GM12872 (cell line): ENCODE data around the gene ARMH3.

Source experiments
- CTCF ChIP-seq: IDR thresholded peaks from 3 replicates; pipeline ENCODE4 v1.5.1; 2011; ENCODE audit warnings: low read depth, mild to moderate bottlenecking, low read length, moderate library complexity; ENCODE audit not compliant: insufficient read depth

Gene ARMH3

GRCh38 chr10:102033787-102034186 lies 22.2 kb downstream of the ARMH3 start:
- no peak for TF ChIP-seq CTCF

- TF ChIP-seq CTCF, result no peak
Observed at GRCh38 chr10:102027261-102027660, 28.7 kb downstream of the ARMH3 start.

GRCh38 chr10:102024799-102025198 lies 31.2 kb downstream of the ARMH3 start:
- no peak for TF ChIP-seq CTCF

GRCh38 chr10:102020938-102021337 lies 35.0 kb downstream of the ARMH3 start:
- TF ChIP-seq CTCF, result no peak

GRCh38 chr10:102017295-102017694 lies 38.7 kb downstream of the ARMH3 start:
- no peak for TF ChIP-seq CTCF

- TF ChIP-seq CTCF, result no peak
Observed at GRCh38 chr10:102016416-102016815, 39.6 kb downstream of the ARMH3 start.

GRCh38 chr10:102010961-102011360 lies 45.0 kb downstream of the ARMH3 start:
- no peak for TF ChIP-seq CTCF

- peak; percentile 97 for TF ChIP-seq CTCF
Observed at GRCh38 chr10:102009801-102010425, 46.1 kb downstream of the ARMH3 start.
